ENCODE data around the gene TMEM53.

DNA sequence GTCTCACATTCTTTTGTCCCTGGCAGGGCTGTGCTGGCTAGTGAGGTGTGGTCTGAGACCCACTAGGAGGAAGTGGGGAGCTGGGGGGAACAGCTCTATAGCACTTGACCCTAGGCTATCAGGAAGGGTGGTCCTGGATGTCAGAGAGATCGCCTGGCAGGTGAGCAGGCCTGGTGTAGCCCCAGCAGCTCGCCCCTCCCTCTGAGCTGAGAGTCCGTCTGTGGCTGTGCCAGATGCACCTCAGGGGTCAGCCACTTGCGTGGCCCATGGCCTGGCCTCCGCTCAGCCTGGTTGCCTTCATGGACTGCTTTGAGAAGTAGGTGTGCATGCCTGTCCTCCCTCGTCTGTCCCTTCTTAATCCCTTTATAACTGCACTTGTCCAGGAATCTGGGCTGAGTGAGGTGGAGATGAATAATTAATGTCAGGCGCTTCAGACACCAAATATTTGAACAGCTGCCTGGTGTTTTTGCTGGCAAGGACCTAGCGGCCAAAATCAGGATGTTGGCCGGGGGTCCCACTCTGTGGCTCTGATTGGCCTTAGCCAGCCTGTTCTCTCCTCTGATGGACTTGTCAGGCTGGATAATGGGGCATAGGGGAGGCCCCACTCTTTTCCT lies 30.5 kb downstream of the TMEM53 start:
- TF ChIP-seq, protein P1, sequence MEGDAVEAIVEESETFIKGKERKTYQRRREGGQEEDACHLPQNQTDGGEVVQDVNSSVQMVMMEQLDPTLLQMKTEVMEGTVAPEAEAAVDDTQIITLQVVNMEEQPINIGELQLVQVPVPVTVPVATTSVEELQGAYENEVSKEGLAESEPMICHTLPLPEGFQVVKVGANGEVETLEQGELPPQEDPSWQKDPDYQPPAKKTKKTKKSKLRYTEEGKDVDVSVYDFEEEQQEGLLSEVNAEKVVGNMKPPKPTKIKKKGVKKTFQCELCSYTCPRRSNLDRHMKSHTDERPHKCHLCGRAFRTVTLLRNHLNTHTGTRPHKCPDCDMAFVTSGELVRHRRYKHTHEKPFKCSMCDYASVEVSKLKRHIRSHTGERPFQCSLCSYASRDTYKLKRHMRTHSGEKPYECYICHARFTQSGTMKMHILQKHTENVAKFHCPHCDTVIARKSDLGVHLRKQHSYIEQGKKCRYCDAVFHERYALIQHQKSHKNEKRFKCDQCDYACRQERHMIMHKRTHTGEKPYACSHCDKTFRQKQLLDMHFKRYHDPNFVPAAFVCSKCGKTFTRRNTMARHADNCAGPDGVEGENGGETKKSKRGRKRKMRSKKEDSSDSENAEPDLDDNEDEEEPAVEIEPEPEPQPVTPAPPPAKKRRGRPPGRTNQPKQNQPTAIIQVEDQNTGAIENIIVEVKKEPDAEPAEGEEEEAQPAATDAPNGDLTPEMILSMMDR (IDR thresholded peaks at IDR 0.05; ENCODE audit: poor library complexity), result no peak
- TF ChIP-seq EZH2 (IDR thresholded peaks at IDR 0.05; ENCODE audit: borderline replicate concordance), result no peak
- TF ChIP-seq EZH2phosphoT487 (IDR thresholded peaks at IDR 0.05; ENCODE audit: low read depth, severe bottlenecking, unreplicated experiment), result no peak

All from hepatocyte (in vitro differentiated cells).